ENCODE data around the gene VLDLR. TPM values are rescaled to one million over a fixed set of nuclear protein-coding genes. Genes with fewer than 3 reads are reported as not detected.
A peak's percentile ranks its signal among the peaks of the same experiment; 100 is the strongest.

VLDLR gene
- total and polyA plus RNA-seq, 2 of the 8 experiments (the other 6 are each of a cell fraction or from before 2014, with no cell fraction given), result 24.2 to 49.1 TPM

DNA sequence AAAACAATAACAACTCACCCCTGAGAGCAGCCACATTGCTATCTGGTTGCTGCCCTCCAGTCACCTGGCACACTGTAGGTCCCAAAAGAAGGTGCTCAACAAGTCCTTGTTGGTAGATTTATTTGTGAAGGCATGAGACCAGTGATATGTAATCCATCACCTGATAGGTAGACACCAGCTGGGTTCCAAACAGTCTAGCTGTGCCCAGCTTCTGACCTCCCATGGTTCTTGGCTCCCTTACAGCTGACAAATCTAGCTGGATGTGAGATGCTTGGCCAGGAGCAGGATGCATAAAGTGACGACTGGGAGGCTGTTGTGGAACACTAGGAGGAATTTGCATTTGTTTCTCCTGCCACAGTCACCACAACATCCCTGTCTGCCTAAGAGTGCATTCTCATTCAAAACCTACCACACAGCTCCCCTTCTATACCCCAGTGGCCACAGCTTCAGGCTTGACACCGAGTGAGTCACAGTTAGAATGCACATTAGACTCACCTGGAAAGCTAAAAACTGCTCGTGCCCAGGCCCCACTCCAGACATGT, 7.8 kb upstream of the VLDLR start (continued):
- TF ChIP-seq, protein P1, sequence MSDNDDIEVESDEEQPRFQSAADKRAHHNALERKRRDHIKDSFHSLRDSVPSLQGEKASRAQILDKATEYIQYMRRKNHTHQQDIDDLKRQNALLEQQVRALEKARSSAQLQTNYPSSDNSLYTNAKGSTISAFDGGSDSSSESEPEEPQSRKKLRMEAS (IDR thresholded peaks at IDR 0.05), result no peak
- TF ChIP-seq MAFK (IDR thresholded peaks at IDR 0.05; ENCODE audit: low read depth, low read length), result no peak
- no peak for TF ChIP-seq CHD2 (IDR thresholded peaks at IDR 0.05; ENCODE audit: low read length)
- TF ChIP-seq KDM1A (IDR thresholded peaks at IDR 0.05; ENCODE audit: borderline replicate concordance, low read length), result peak; percentile 32; the same call in 1 of the 2 replicates
- no peak for TF ChIP-seq POLR2A (IDR thresholded peaks at IDR 0.05; ENCODE audit: control extremely low read depth in 1 of 2, low read depth in 2 of 2, low read length in 2 of 2)
- TF ChIP-seq HDAC2 (IDR thresholded peaks at IDR 0.05; ENCODE audit: borderline replicate concordance in 1 of 2, low read depth in 2 of 2, low read length in 2 of 2), result 0 out of 4 replicates have a peak, but pooled peaks of 1 of the 2 experiments have one; percentile 55
- TF ChIP-seq CTBP2 (IDR thresholded peaks at IDR 0.05; ENCODE audit: borderline replicate concordance, insufficient read depth, insufficient read length, low read length), result no peak
- TF ChIP-seq TEAD4 (IDR thresholded peaks at IDR 0.05; ENCODE audit: low read depth, low read length), result no peak
- no peak for TF ChIP-seq NANOG (IDR thresholded peaks at IDR 0.05; ENCODE audit: insufficient read depth, low read depth, low read length, poor library complexity, severe bottlenecking)
